PC-9 (cell line): ENCODE data around the gene KCNH3.

ENCODE experiments used
- CTCF ChIP-seq: fragments of 200-600 bp; sonication (generic); conservative IDR thresholded peaks from 2 replicates; pipeline ENCODE4 v1.6.1; 2017; ENCODE audit warnings: mixed run types, antibody characterized with exemption, mild to moderate bottlenecking, moderate library complexity
- EZH2 ChIP-seq: fragments of 200-600 bp; sonication (generic); IDR thresholded peaks from 2 replicates; pipeline ENCODE4 v1.8.0; 2017; ENCODE audit warnings: antibody characterized with exemption, low read depth

- TF ChIP-seq CTCF (no peak), EZH2 (no peak)
Measured at GRCh38 chr12:49505672-49506071, 33.2 kb upstream of the KCNH3 start.
